Measurements from ENCODE around the gene IL17A. TPM values are rescaled to one million over a fixed set of nuclear protein-coding genes. Genes with fewer than 3 reads are reported as not detected.

Gene IL17A
- total RNA-seq, 1 experiment from 2014 or later: not detected

- no peak for DNase-seq (ENCODE audit: low spot score)
- H3K27ac Mint-ChIP-seq: no peak overlapping the region
- H3K4me1 Mint-ChIP-seq: peaks cover 9% of the 10 kb centered on the region
- ATAC-seq: no peak
- H3K27me3 Mint-ChIP-seq (ENCODE audit: low read depth): no peaks in the 10 kb centered on the region; the same call in 1 of the 2 replicates
- CTCF ChIA-PET: no interaction called here
- TF ChIP-seq SOX15 (CRISPR knock-in tag; IDR thresholded peaks at IDR 0.05): no peak
- no peak for TF ChIP-seq CREM (CRISPR knock-in tag; IDR thresholded peaks at IDR 0.05)
- no peak for TF ChIP-seq MLX (CRISPR knock-in tag; IDR thresholded peaks at IDR 0.05)
- no peak for TF ChIP-seq MYBL2 (CRISPR knock-in tag; IDR thresholded peaks at IDR 0.05)
- no peak for TF ChIP-seq SMAD4 (CRISPR knock-in tag; IDR thresholded peaks at IDR 0.05)
- TF ChIP-seq ZNF281 (CRISPR knock-in tag; IDR thresholded peaks at IDR 0.05): no peak
- TF ChIP-seq, protein P1, sequence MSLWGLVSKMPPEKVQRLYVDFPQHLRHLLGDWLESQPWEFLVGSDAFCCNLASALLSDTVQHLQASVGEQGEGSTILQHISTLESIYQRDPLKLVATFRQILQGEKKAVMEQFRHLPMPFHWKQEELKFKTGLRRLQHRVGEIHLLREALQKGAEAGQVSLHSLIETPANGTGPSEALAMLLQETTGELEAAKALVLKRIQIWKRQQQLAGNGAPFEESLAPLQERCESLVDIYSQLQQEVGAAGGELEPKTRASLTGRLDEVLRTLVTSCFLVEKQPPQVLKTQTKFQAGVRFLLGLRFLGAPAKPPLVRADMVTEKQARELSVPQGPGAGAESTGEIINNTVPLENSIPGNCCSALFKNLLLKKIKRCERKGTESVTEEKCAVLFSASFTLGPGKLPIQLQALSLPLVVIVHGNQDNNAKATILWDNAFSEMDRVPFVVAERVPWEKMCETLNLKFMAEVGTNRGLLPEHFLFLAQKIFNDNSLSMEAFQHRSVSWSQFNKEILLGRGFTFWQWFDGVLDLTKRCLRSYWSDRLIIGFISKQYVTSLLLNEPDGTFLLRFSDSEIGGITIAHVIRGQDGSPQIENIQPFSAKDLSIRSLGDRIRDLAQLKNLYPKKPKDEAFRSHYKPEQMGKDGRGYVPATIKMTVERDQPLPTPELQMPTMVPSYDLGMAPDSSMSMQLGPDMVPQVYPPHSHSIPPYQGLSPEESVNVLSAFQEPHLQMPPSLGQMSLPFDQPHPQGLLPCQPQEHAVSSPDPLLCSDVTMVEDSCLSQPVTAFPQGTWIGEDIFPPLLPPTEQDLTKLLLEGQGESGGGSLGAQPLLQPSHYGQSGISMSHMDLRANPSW (CRISPR knock-in tag; conservative IDR thresholded peaks at IDR 0.05; ENCODE audit: low read depth): no peak
- TF ChIP-seq CREB1 (CRISPR knock-in tag; IDR thresholded peaks at IDR 0.05): no peak
- TF ChIP-seq, protein P2, sequence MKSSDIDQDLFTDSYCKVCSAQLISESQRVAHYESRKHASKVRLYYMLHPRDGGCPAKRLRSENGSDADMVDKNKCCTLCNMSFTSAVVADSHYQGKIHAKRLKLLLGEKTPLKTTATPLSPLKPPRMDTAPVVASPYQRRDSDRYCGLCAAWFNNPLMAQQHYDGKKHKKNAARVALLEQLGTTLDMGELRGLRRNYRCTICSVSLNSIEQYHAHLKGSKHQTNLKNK (CRISPR knock-in tag; IDR thresholded peaks at IDR 0.05): no peak
- TF ChIP-seq NFYB (CRISPR knock-in tag; conservative IDR thresholded peaks at IDR 0.05; ENCODE audit: low read depth): no peak
- TF ChIP-seq RELA (CRISPR knock-in tag; IDR thresholded peaks at IDR 0.05; ENCODE audit: borderline replicate concordance): no peak
- TF ChIP-seq RORB (CRISPR knock-in tag; IDR thresholded peaks at IDR 0.05): no peak
- TF ChIP-seq GTF2I (CRISPR knock-in tag; conservative IDR thresholded peaks at IDR 0.05): no peak
- no peak for TF ChIP-seq ZSCAN18 (CRISPR knock-in tag; IDR thresholded peaks at IDR 0.05)
- TF ChIP-seq FOXJ3 (CRISPR knock-in tag; IDR thresholded peaks at IDR 0.05; ENCODE audit: borderline replicate concordance): no peak
- POLR2A ChIA-PET: no interaction called here
- no peak overlapping the region for H3K4me3 Mint-ChIP-seq
- no peaks in the 10 kb centered on the region for H3K36me3 Mint-ChIP-seq
- H3K9me3 Mint-ChIP-seq: no peaks in the 10 kb centered on the region
These were observed 39.2 kb upstream of the IL17A start for GRCh38 chr6:52146851-52147445.

DNA sequence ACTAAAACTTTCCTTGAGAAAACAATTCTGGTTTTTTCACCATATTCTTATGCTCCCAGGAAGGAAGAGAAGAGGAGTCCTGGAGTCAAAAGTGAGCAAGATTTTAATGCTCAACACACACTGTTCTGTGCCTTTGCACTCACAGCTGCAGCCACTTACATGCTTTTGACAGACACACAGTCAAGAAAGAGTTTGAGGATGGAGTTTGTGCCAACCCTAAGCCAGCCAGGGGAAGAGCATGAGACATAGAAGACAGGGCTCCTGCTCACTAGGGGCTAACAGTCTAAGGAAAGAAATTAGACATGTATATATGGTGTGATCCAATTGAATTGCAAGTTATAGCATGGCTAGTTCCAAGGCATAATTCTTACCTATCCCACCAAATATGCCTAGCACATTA lies 37.1 kb upstream of the IL17A start:
- H3K36me3 Mint-ChIP-seq: no peaks in the 10 kb centered on the region
- no peak for TF ChIP-seq EMX1 (CRISPR knock-in tag; IDR thresholded peaks at IDR 0.05)
- TF ChIP-seq ZNF416 (CRISPR knock-in tag; IDR thresholded peaks at IDR 0.05): no peak
- no peak for TF ChIP-seq ZBTB21 (CRISPR knock-in tag; IDR thresholded peaks at IDR 0.05; ENCODE audit: borderline replicate concordance)
- TF ChIP-seq, protein P3, sequence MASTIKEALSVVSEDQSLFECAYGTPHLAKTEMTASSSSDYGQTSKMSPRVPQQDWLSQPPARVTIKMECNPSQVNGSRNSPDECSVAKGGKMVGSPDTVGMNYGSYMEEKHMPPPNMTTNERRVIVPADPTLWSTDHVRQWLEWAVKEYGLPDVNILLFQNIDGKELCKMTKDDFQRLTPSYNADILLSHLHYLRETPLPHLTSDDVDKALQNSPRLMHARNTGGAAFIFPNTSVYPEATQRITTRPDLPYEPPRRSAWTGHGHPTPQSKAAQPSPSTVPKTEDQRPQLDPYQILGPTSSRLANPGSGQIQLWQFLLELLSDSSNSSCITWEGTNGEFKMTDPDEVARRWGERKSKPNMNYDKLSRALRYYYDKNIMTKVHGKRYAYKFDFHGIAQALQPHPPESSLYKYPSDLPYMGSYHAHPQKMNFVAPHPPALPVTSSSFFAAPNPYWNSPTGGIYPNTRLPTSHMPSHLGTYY (CRISPR knock-in tag; IDR thresholded peaks at IDR 0.05): no peak
- no peak for TF ChIP-seq ZNF232 (CRISPR knock-in tag; IDR thresholded peaks at IDR 0.05)
- TF ChIP-seq CDX4 (CRISPR knock-in tag; IDR thresholded peaks at IDR 0.05; ENCODE audit: borderline replicate concordance): no peak
- no peaks in the 10 kb centered on the region; the same call in 1 of the 2 replicates for H3K27me3 Mint-ChIP-seq (ENCODE audit: low read depth)
- ChIA-PET CTCF (no interaction called here), POLR2A (no interaction called here)
- no peak overlapping the region for H3K4me3 Mint-ChIP-seq
- H3K4me1 Mint-ChIP-seq: peaks cover 28% of the 10 kb centered on the region
- H3K27ac Mint-ChIP-seq: no peak overlapping the region
- no peaks in the 10 kb centered on the region for H3K9me3 Mint-ChIP-seq
- ATAC-seq (no peak), DNase-seq (ENCODE audit: low spot score) (no peak)
